ENCODE results near the gene AKR7A3.

AKR7A3 gene

DNA sequence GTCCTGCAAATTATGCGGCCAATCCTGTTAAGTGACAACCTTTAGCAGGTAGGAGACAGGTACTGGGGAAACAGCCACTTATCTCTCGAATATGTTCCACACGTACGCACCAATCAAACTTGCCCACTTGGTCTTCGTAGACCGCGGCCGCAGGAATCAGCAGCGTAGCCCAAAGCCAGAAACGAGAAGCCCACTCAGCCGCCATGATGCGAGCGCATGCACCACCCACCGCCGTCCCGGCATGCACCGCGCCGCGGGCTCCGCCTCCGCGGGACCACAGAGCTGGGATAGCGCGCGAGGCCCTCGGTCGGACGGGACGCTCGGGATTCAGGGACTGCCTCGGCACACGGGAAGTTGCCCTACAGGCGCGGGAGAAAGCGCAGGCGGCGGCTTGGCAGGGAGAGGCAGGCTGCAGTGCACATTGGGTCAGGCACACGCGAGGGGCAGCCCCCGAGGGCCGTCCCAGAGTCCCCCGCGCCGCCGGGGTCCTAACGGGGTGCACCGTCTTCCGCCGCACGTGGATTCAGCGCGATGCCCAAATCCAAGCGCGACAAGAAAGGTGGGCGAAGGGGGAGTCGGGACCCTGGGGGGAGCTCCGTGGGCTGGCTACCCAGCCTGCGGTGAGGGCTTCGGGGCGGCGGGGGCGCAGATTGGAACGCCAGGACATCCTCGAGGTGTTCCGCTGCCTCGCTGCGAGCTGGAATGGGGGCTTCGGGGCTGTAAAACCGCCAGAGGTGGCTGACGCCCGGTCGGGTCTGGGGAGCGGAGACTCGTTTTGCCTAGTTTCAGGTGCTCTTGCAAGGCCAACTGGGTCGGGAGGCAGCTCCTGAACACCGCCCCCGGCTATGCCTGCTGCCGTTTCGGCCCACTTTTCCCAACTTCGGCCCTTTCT, 37.0 kb downstream of the AKR7A3 start, which contains the start of the genes EMC1 and MRTO4:
TSS of gene EMC1 (minus strand) at position 220 of the 892 bp plus-strand sequence. CDS start at position 205, 15 bp downstream.
TSS of gene MRTO4 (plus strand) at position 501 of the 892 bp plus-strand sequence. CDS start at position 532, 31 bp downstream.
- peak; percentile 78 for DNase-seq

DNA sequence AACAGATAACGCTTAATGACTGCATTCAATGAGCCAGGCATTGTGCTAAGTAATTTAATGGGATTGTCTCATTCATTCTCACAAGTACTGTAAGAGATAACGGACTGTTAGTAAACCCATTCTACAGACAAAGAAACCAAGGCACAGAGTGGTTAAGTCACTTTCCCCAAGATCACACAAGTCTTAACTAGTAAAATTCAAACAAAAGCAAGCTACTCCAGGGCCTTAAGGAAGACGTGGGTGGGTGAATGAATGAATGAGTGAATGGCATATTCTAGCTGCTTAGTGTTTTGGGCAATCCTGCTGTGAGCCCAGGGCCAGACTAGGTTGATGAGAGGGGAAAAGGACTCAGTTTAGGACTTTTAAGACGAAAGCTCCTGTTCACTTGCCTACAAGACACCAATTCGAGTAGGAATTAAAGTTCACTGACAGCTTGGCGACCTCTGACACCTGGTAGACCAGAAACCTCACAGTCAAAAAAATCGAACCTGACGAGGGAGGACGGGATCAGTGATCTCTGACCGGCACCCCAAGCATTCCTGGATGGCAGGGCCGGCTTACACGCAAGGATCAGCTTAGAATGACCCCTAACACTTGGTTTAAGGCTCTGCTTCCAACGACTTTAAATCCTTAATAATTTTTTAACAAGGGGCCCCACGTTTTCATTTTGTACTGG, 37.8 kb downstream of the AKR7A3 start:
- DNase-seq = no peak

DNA sequence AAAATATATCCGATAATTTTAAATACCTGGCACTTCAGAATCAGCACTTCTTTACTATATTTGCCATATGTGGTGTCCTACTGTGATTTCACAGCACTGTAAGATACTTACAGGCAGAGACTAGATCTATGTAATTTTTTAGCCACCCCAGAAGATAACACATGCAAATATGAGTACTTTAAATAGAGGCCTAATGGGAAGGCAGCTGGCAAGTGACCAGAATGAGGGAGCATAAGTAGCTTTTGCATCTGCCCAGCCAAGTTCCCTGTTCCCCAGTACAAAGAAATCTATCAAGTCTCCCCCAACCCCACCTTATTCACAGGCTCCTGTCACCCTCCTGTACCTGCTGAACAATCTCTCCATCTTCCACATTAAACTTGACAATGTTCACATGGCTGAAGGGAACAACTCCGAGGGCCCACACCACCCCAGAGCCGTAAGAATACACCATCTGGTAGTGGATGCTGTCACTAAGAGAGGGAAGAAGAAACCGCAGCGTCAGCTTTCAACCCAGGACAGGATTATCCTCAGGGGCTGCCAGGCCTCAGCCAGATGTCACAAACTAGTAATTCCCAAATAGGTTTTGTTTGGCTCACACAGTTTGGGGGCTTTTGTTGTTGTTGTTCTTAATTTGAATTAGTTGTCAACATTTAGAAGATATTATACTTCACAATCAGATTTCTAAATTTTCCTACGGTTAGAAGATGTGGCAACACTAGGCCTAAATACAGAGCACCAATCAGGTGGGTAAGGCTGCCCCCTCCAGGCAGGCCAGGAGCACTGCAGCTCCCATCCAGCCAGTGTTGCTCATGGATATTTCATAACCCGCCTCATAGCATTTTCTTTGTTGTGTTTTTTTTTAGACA, 47.7 kb downstream of the AKR7A3 start:
- DNase-seq = peak; percentile 11

DNA sequence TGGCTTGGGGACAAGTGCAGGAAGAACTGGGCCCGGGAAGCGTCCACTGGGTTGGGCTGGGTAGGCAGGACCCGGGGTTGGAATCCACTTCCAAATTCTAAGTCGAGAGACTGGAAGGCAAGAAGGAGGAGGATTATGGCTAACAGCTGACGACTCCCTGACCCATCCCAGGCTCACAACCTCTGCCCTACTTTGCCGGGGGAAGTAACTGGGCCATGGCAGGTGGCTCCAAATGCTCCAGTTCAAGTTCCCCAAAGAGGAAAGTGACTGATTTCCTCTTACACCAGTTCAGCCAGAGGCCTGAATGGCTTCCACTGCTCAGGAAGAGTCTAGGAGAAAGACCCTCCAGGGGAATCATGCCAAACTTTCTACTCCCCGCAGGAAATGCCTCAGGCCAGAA, 48.7 kb downstream of the AKR7A3 start:
- DNase-seq = no peak

DNA sequence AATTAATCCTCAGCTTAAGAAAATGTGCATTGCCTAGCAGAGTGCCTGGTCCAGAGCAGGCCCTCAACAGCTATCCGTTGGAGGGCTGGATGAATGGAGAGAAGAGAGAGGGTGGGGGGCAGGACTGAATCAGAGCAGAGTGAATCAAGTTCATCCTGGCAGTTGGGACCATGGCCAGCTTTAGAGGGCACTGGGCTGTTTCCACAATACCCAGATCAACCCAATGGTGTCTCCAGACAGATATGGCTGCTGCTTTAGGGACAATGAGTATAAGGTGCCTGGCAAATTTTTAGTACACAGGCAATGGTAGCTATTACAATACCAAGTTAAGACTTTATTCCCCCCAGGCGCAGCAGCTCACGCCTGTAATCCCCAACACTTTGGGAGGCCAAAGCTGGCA, 54.3 kb downstream of the AKR7A3 start:
- no peak for DNase-seq

All from NCI-H1105 (cell line).